GM18499 (cell line): ENCODE measurements around the gene AHSA1.

Source experiments
- ATAC-seq: cut with Tn5 transposase; IDR thresholded peaks from one replicate; pipeline ENCODE4 v1.9.1; 2021; ENCODE audit warnings: moderate number of reproducible peaks; ENCODE audit not compliant: insufficient read depth, unreplicated experiment

Gene AHSA1

DNA sequence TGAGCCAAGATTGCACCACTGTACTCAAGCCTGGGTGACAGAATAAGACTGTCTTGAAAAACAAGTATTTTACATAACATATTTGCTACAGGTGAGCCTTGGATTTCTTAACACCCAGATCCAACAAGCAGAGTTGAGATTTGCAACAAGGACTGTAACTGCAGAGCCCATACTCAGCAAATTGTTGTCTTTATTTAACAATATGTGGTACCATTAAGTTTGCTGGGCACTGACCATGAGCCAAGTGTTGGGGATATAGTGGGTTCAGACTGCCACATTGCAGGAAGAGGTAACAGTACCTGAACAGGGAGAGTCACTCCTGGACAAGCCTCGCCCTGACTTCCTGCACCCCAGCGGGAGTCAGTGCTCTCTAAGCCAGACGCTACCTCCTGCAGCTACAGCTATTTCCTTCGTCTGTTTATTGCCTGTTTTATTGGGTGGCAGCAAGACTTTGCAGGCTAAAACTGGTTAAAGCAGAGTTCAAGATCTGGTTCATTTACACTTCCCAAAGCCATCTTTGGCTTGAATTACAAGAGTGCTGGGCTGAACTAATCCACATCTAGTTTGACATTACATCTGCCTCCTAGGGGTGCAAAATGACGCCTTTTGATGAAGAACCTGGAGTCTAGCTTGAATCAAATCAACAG lies 12.5 kb downstream of the AHSA1 start:
- no peak for ATAC-seq

DNA sequence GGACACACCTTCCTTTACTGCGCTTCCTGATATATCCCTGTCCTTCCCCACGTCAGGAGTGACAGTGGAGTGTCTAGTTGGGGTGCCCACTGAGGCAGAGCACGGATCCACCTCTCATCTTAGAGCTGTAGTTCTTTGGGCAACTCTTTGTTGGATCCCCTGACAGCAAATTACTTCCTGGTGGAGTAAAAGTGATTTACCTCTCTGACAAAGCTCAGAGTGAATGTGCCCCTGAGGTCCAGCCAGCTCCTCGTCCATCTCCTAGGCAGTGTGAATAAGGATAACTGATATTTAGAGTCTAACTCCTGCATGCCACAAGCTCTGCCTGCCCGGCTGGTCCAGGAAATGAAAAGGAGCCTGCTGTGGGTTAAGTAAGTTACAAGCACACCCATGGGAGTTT lies 16.0 kb downstream of the AHSA1 start:
- ATAC-seq = no peak

DNA sequence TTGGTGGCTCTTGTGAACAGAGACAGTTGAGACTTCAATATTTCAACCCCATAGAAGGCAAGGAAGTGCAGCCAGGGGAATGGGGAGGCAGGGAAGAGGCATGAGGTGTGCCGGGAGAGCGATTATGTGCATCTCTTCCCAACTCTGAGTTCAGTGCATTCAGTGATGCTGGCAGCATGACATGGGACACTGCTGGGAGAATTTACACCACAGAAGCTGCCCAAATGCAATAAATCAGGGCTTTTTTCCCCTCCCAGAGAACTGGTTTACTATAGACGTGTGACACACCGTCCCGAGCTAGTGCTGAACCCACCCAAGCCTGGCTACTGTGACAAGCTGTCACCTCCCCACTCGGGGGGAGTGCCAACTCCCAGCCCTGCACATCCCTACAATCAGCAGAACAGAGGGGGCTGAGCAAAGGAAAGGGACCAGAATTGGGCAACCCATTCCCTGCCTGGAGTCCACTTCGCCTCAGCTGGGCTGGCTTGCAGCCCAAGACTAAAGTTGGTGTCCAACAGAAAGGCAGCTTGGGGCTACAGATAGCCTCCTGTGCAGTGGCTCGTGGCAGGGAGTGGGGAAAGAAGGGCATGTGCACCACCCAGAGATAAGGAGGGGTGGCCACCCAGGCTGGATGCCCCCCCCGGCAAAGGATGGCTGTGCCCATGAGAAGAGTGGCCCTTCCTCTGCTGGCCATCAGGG lies 16.7 kb downstream of the AHSA1 start:
- no peak for ATAC-seq

DNA sequence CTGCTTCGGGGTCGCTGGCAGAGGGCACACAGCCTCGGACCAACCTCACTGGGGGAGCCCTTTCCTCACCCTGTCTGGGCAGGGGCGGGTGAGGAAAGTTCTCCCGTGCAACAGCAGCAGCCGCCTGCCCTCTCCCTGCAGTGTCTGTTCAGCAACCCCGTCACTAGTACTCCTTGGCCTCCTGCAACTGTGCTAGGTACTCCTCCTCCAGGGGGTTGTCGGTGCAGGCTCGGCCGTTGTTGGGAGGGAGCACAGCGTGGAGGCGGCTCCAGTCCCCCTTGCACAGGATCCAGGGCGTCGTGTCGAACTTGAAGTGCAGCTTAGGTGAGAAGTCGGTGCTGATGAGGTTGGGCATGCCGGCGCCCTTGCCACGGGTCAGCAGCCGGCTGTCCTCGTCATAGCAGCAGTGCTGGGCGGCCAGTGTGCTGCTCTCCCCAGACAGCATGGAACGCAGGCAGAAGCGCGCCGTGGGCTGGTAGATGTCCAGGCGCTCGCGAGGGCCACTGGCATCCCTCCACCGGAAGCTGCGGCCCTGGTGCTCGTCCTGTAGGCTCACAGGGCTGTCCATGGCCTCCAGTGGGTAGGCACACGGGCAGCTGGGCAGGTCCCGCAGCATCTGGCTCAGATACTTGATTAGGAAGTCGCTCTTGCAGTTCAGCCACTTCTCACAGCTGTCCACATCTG lies 17.7 kb downstream of the AHSA1 start:
- no peak for ATAC-seq

DNA sequence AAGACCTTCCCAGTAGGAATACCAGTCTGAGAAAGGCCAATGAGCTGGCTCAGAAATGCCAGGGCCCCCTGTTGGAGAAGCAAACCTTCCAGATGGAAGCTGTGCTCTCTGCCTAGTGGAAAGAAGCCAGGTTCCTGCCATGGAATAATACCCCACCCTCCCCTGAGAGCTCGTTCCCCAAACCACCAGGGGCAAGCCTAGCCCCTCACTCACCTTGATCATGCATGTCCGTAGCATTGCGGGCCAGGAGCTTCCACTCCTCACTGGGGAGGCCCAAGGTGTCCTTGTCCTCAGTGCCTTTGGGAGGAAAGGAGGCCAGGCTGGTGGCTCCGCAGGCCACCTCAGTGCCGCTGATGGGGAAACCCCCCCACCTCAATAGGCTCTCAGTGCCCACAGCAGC lies 20.1 kb downstream of the AHSA1 start:
- no peak for ATAC-seq

DNA sequence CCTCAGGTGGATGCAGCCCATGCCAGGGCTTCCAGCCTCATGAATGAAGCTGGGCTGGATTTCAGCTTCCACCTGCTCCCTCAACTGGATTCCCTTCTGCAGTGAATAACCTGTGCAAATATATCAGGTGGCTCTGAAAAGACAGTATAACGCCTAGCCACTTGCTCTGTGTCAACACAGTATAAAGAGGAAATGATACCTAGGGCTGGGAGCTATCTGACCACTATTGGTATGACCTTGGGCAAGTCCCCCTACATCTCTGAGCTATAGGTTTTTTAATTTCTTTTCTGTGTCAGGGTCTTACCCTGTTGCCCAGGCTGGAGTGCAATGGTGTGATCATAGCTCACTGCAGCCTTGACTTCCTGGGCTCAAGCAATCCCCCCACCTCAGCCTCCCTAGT lies 20.9 kb downstream of the AHSA1 start:
- ATAC-seq = peak; percentile 91

DNA sequence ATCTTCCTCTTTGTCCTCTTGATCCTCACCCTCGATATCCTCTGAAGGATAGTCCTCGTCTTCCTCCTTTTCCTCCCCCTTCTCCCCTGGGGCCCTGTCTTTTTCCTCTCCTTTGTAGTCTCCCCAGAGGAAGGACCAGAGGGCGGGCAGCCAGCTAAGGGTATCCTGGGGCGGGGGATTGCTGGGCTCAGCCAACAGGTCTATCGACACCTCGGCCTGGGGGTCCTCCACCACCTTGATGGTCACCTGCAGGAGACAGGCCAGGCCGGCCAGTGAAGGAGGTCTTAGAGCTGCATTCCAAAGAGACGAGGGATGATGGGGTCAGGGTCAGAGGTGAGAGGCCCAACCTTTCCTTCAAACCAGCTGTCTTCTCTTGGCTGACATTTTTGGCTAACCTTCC lies 24.5 kb downstream of the AHSA1 start:
- ATAC-seq = no peak

DNA sequence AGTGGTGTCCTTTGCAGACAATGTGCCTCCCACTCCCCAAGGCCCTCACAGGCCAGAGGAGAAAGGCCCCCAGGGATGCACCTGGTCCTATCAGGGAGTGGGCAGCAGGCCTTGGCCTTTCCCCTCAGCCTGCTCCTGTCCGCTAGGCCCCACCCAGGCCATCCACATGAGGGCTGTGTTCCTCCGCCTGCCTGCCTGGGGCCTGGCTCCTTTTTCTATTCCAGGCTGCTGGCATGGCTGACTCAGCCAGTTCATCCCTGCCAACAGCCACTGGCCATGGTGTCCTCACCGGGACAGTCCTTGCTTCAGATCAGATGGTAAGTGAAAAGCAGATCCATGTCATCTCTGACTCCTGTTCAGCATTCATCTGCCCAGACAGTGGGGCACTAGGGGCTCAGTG lies 27.4 kb downstream of the AHSA1 start:
- ATAC-seq = no peak

DNA sequence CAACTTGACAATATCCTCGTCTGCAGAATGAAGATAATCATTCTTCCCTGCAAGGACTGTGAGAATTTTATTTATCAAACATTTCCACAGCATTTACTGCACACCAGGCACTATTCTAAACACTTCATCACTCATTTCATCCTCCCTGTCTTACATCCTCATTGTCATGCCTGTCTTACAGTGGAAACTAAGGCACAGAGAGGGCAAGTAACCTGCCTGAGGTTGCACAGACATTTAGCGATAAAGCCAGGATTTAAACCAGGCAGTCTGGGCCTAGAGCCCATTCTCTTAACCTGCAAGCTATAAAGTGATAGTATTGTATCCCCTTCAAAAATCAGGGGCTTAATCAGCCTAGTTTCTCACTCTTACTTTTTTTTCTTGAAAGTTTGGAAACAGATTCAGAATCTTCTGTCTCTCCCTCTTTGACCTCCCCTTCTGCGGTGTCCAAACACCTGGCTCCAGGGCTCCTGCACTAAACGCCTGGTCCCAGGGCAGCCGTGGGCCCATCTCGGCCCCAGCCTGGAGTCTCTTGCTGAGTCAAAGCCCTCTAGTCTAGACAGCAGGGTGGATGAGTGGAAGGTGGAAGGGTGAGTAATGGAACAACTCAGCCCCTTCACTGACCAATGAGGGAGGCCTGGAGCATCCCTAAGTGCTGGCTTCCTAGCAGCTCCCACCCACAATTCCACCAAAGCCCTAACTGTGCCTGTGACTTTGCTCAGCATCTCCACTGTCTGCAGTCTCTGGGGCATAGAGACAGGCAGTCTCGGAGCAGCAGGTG lies 28.2 kb downstream of the AHSA1 start:
- ATAC-seq = no peak

DNA sequence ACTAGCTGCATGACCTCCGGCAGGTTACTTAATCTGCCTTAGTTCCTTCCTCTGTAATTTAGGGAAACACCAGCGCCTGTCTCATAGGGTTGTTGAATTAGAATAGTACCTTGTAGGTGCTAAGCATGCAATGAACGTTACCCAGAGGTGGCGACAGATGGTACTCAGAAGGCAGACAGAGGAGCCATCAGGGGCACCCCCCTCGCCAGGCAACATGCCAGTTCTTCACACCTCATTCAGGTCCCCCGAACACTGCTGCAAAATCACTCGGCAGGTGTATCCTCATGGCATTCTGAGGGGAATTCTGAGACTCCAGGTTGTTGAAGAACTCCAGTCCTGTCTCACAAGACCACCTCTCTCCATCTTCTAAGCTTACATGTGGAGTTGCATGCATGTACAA lies 30.7 kb downstream of the AHSA1 start:
- ATAC-seq = no peak

DNA sequence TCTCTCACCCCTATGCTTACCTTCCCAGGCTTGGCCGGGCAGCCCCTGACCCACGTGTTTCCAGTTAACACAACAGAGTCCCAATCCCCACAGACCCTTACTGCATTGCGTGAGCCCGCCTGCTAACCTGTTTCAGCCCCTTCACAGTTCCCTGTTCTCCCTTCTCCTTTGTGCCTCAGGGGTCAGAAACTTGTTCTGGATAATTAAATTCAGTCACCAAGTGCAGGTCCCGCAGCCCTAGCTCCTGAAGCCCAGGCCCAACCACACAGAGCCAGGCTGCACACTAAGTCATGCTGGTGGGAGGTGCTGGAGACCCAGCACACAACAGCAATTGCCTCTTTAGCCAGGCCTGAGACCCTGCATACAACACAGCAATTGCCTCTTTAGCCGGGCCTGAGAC lies 31.1 kb downstream of the AHSA1 start:
- no peak for ATAC-seq

DNA sequence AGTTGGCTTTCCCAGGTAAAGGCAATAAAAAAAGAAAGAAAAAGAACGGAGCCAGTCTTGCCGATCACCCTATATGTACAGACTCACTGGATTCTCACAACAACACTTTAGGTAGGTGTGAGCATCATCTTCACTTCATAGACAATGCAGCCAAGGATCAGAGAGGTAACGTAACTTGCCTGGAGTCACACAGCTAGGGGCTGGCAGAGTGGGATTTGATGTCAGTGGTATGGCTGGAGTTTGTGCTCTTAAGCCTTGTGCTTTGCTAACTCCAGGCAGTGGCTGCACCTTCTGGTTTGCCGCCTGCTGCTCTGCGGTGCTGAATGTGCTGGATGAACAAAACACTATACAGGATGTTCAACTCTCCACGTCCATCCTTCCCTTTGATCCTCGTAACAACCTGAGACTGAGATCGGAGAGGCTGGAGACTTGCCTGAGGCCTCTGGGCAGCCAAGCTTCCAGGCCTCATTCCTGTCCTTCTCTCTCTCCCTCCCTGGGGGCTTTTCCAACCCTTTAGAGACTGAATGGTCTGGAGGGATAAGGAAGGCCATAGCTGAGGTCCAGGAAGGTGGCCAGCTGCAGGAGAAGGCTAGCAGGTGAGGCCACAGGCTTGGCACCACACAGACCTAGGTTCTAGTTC lies 32.6 kb downstream of the AHSA1 start:
- ATAC-seq = no peak

DNA sequence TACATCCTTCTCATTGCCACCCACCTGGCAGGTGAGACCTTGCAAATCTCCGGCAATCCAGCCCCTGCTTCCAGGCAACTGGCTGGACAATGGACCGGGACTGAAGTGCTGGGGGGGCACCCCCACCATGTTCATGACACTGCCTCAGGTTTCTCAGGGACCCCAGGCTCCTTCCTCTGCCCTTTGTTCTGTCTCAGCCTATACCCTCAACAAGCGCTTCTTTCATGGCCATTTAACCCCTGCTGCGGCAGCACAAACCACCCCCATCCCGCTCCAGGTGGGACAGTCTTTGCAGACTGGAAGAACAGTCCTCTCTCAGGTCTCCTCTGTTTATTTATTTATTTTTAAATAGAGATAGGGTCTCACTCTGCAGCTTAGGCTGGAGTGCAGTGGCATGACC lies 33.2 kb downstream of the AHSA1 start:
- ATAC-seq = no peak

DNA sequence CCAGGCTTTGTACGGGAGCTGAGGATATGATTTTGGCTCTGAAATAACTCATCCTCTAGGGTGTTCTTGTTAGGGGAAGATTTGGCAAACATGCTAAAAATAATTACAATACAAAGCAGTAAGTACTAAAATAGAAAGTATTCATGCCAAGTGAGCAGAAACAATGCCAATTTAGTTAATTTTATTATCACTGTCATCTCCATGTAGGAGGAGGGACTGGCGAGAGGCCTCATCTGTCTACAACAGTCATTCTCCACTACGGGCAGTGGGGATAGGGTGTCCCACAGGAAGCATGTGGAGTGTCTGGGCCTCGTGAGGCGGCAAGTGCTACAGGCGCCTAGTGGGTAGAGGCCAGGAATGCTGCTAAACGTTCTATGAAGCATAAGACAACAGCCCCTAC lies 37.4 kb downstream of the AHSA1 start:
- no peak for ATAC-seq

DNA sequence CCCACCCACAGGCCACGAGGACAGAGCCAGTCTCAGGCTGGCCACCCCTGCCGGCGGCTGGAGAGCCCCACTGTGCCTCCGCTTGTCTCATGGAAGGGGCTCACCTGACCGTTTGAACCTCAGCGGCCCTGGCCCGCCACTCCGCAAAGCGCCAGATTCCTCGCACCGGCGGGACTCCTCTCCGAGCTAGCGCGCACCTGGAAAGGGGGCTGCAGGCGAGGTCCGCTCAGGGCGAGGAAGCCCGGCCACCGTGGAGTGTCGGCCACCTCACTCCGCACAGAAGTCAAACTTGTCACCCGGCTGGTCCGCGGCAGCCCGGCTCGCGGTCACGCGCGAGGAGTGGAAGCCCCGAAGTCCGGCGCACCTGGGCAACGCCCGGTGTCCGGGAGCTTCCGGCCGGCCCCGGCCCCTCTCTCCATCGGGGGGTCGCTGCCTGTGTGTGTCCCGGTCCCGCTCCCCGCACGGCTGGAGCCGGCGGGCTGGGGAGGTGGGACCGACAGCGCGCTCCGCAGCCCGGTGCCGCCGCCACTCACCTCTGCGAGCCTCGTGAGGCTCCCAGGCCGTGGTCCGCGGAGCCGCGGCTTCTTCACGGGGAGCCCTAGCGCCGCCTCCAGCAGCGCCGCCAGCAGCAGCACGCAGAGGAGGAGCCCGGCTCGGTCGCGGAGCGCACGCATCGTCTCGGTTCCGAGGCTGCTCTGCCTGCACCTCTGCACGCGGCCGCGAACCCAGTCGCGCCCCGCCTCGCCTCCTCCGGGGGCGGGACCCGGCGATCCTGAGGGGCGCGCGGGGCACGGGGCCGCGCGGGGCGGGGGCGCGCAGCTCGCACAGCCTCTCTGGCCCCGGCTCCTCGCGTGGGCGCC lies 40.5 kb downstream of the AHSA1 start, which contains the start of gene ISM2:
Gene ISM2 (minus strand): TSS at position 697 of the 860 bp plus-strand sequence. CDS start 23 bp downstream, at position 674.
- ATAC-seq = no peak

DNA sequence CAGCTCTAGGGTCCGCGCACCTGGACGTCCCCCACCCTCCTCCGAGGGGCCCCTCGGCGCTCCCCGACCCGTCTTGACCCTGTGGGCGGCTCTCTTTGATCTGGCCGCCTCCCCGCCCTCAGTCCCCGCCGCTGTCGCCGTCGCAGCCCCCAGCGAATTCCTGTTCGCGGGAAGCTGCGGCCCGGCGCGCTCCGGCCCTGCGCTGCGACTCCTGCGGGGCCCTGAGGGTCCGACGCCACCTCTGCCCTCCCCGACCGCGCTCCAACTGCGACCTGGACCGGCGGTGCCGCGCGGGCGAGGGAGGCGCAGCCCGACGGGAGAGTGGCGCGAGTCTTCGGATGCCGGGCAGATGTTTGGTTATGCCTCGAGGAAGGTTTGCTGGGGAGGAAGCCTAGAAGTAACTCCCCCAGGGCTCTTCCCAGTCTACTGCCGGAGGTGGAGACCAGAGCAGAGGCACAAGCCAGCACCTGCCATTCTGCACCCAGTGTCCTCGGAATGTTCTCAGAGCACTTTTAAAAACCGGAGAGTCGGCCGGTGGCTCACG lies 41.2 kb downstream of the AHSA1 start:
- ATAC-seq = no peak

DNA sequence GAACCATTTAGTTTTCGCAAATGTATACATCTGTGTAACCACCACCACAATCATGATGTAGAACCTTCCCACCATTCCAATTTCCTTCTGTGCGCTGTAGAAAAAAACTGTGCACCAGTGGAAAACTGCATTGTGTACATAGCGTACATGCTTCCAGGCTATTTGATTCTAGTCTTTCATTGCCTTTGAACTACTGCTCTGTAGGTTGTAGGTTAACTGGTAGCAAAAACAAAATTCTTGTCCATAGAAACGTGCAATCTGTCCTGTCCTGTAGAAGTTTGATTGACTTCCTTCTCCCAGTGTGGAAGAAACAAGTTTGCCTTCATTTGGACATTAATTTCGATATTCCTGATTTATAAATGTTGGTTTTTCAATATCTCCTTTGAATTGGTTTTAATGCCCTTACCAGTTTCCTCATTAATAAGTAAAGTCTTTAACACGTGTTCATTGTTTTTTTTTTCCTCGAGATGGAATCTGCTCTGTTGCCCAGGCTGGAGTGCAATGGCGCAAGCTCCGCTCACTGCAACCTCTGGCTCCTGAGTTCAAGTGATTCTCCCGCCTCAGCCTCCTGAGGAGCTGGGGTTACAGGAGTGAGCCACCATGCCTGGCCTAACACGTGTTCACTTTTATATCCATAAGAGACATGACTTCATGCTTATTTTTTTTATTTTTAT lies 44.4 kb downstream of the AHSA1 start:
- ATAC-seq = no peak

DNA sequence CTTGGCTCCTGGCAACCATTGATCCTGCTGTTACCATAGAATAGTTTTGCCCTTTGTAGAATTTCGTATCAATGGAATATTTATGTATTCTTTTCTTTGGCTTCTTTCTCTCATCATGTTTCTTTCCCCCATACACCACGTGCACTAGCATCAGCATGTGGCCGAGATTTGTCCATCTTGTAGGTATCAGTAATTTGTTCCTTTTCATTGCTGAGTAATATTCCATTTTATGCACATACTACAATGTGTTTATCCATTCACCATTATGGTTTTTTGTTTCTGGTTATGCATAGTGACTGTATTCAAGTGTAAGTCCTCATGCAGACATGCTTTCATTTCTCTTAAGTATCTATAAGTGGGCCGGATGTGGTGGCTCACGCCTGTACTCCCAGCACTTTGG lies 45.2 kb downstream of the AHSA1 start:
- ATAC-seq = no peak

DNA sequence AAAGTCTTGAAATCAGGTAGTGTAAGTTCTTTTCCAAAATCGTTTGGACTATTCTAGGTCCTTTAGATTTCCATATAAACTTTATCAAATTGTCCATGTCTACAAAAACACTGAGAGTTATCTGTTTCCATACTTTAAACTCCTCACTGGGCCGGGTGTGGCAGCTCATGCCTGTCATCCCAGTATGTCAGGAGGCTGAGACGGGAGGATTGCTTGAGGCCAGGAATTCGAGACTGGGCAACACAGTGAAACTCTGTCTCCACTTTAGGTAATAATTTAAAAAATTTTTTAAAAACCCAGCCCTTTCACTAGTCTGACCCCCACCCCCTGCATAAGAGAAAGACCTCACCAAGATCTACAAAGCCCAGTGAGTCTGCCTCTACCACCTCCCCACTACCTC lies 47.1 kb downstream of the AHSA1 start:
- no peak for ATAC-seq
